SK-N-SH (cell line): ENCODE data around the gene CD79A. TPM values are rescaled to one million over a fixed set of nuclear protein-coding genes. Genes with fewer than 3 reads are reported as not detected.

Experiments used
- CTCF ChIA-PET: fragments of 300-600, 350-600 bp; formaldehyde crosslinking; extraction: SDS; loops from one replicate; lab custom pipeline; 2021; lab: Yijun Ruan, JAX
- POLR2A ChIA-PET: fragments of 350-600 bp; sonication (Branson Sonifier 250); formaldehyde crosslinking; extraction: SDS; loops from one replicate; lab custom pipeline; 2020; ENCODE audit warnings: antibody characterized with exemption, inconsistent platforms; lab: Yijun Ruan, JAX
- DNase-seq: peaks from one replicate; pipeline ENCODE4 v3.0.0; 2012
- H2AFZ ChIP-seq: fragments of 200-600 bp; sonication (generic); 2 replicates; pipeline ENCODE4 v1.8.1; 2016; ENCODE audit warnings: antibody characterized with exemption, mild to moderate bottlenecking, low read depth
- H3F3A ChIP-seq: fragments of 200-600 bp; sonication (generic); replicated peaks from 2 replicates; pipeline ENCODE3; 2016; ENCODE audit warnings: antibody characterized with exemption, mild to moderate bottlenecking; ENCODE audit not compliant: insufficient read depth
- H3K27ac ChIP-seq, 2 experiments: fragments of 200-500 bp in 1 of 2; fragments of 200-600 bp in 1 of 2; sonication (Bioruptor generic) in 1 of 2; sonication (generic), shearing (Covaris generic) in 1 of 2; 2 replicates each; pipeline versions ENCODE4 v1.5.1 to v1.6.1; 2014 to 2016; ENCODE audit warnings: low read depth in 2 of 2, inconsistent platforms in 1 of 2, low read length in 1 of 2, mild to moderate bottlenecking in 1 of 2, mixed read lengths in 1 of 2
- H3K27me3 ChIP-seq: fragments of 200-600 bp; sonication (generic), shearing (Covaris generic); 2 replicates; pipeline ENCODE4 v1.6.1; 2016; ENCODE audit warnings: mixed run types; ENCODE audit not compliant: insufficient read depth
- H3K36me3 ChIP-seq, 2 experiments: fragments of 200-500 bp in 1 of 2; fragments of 200-600 bp in 1 of 2; sonication (Bioruptor generic) in 1 of 2; sonication (generic) in 1 of 2; replicated peaks in 1 of 2; 2 replicates each; pipeline versions ENCODE3 to v1.5.1; 2014 to 2016; ENCODE audit warnings: low read length in 1 of 2, mild to moderate bottlenecking in 1 of 2; ENCODE audit not compliant: insufficient read depth in 2 of 2, control insufficient read depth in 1 of 2
- H3K4me1 ChIP-seq, 2 experiments: fragments of 200-500 bp in 1 of 2; fragments of 200-600 bp in 1 of 2; sonication (Bioruptor generic) in 1 of 2; sonication (generic), shearing (Covaris generic) in 1 of 2; 2 replicates each; pipeline versions ENCODE4 v1.5.1 to v1.6.1; 2014 to 2016; ENCODE audit warnings: low read depth in 1 of 2, low read length in 1 of 2, mixed run types in 1 of 2; ENCODE audit not compliant: insufficient read depth in 2 of 2, control insufficient read depth in 1 of 2
- H3K4me2 ChIP-seq: fragments of 200-600 bp; sonication (generic), shearing (Covaris generic); 2 replicates; pipeline ENCODE4 v1.6.1; 2017; ENCODE audit warnings: mixed run types
- H3K4me3 ChIP-seq, 2 experiments: fragments of 200-500 bp in 1 of 2; fragments of 200-600 bp in 1 of 2; sonication (Bioruptor generic) in 1 of 2; sonication (generic), shearing (Covaris generic) in 1 of 2; 2 replicates each; pipeline versions ENCODE4 v1.5.1 to v1.8.1; 2014 to 2016; ENCODE audit warnings: low read depth in 2 of 2, inconsistent platforms in 1 of 2, low read length in 1 of 2, mild to moderate bottlenecking in 1 of 2, mixed read lengths in 1 of 2, moderate library complexity in 1 of 2
- H3K79me2 ChIP-seq: fragments of 200-600 bp; sonication (generic); 2 replicates; pipeline ENCODE4 v1.8.1; 2017; ENCODE audit warnings: mild to moderate bottlenecking; ENCODE audit not compliant: insufficient read depth
- H3K9ac ChIP-seq: fragments of 200-600 bp; sonication (generic); 2 replicates; pipeline ENCODE4 v1.6.1; 2017; ENCODE audit warnings: mixed run types
- H3K9me2 ChIP-seq: fragments of 200-600 bp; sonication (generic); 2 replicates; pipeline ENCODE4 v1.6.1; 2017; ENCODE audit warnings: mixed run types
- H3K9me3 ChIP-seq: fragments of 200-600 bp; sonication (generic); 2 replicates; pipeline ENCODE4 v1.6.1; 2017; ENCODE audit warnings: mixed run types, mild to moderate bottlenecking, moderate library complexity
- H4K20me1 ChIP-seq: fragments of 200-600 bp; sonication (generic); 2 replicates; pipeline ENCODE4 v1.6.1; 2017; ENCODE audit warnings: mild to moderate bottlenecking, mixed run types; ENCODE audit not compliant: insufficient read depth
- EP300 ChIP-seq, 2 experiments: IDR thresholded peaks; 2 replicates each; pipeline versions ENCODE4 v1.4.0 to v1.6.1; 2012; ENCODE audit warnings: borderline replicate concordance in 1 of 2, low read depth in 1 of 2, low read length in 1 of 2
- FOXJ3 ChIP-seq: sonication (generic); formaldehyde crosslinking; IDR thresholded peaks from 2 replicates; pipeline ENCODE4 v1.5.1; 2020; ENCODE audit warnings: mild to moderate bottlenecking, missing genetic modification reagents
- FOXM1 ChIP-seq: IDR thresholded peaks from 2 replicates; pipeline ENCODE4 v1.4.0; 2012; ENCODE audit warnings: low read depth, mild to moderate bottlenecking
- GATA2 ChIP-seq: sonication (generic); formaldehyde crosslinking; IDR thresholded peaks from 2 replicates; pipeline ENCODE4 v1.5.0; 2020; ENCODE audit warnings: mild to moderate bottlenecking, missing genetic modification reagents
- IRF3 ChIP-seq: fragments of 150-350 bp; IDR thresholded peaks from 2 replicates; pipeline ENCODE4 v1.6.1; 2016; ENCODE audit warnings: mild to moderate bottlenecking, low read depth, low read length
- MXI1 ChIP-seq: IDR thresholded peaks from 2 replicates; pipeline ENCODE4 v1.6.1; 2012; ENCODE audit warnings: mild to moderate bottlenecking, low read depth, low read length, improper control_type of control experiment
- NFIC ChIP-seq: IDR thresholded peaks from 2 replicates; pipeline ENCODE4 v1.4.0; 2012; ENCODE audit warnings: borderline replicate concordance
- RAD21 ChIP-seq: IDR thresholded peaks from 2 replicates; pipeline ENCODE4 v1.6.1; 2012; ENCODE audit warnings: mild to moderate bottlenecking, low read length
- TCF12 ChIP-seq: IDR thresholded peaks from 2 replicates; pipeline ENCODE4 v1.4.0; 2012
- TEAD4 ChIP-seq: IDR thresholded peaks from 2 replicates; pipeline ENCODE4 v1.4.0; 2012; ENCODE audit warnings: mild to moderate bottlenecking, borderline replicate concordance; ENCODE audit not compliant: insufficient read depth
- YY1 ChIP-seq: IDR thresholded peaks from 2 replicates; pipeline ENCODE4 v1.4.0; 2012; ENCODE audit warnings: low read depth, mild to moderate bottlenecking
- WGBS: methylation state at CpG from one replicate; pipeline ENCODE4 v1.1.6; 2017; ENCODE audit warnings: low lambda C conversion rate; 5-methylcytosine and 5-hydroxymethylcytosine counted together
- polyA plus RNA-seq, 3 experiments: library from polyadenylated mRNA; depleted of rRNA; stranded (reverse); fragments of >200 nt; gene quantifications; 2 replicates each; pipeline ENCODE4 v1.2.3, GENCODE V29; 2012
- TF ChIP-seq, protein P1 (sequence below): IDR thresholded peaks from 2 replicates; pipeline ENCODE4 v1.4.0; 2012; ENCODE audit warnings: low read depth, borderline replicate concordance
- TF ChIP-seq, protein P2 (sequence below): IDR thresholded peaks from 2 replicates; pipeline ENCODE4 v1.4.0; 2012; ENCODE audit warnings: low read depth, borderline replicate concordance
- TF ChIP-seq, protein P3 (sequence below): fragments of 200-600 bp; sonication (generic); IDR thresholded peaks from 2 replicates; pipeline ENCODE4 v1.6.1; 2017; ENCODE audit warnings: antibody characterized with exemption, mild to moderate bottlenecking, moderate library complexity

CD79A gene
- polyA plus RNA-seq, 1 of the 3 experiments (the other 2 are of a cell fraction), result 0.20 TPM

- TF ChIP-seq, protein P1, sequence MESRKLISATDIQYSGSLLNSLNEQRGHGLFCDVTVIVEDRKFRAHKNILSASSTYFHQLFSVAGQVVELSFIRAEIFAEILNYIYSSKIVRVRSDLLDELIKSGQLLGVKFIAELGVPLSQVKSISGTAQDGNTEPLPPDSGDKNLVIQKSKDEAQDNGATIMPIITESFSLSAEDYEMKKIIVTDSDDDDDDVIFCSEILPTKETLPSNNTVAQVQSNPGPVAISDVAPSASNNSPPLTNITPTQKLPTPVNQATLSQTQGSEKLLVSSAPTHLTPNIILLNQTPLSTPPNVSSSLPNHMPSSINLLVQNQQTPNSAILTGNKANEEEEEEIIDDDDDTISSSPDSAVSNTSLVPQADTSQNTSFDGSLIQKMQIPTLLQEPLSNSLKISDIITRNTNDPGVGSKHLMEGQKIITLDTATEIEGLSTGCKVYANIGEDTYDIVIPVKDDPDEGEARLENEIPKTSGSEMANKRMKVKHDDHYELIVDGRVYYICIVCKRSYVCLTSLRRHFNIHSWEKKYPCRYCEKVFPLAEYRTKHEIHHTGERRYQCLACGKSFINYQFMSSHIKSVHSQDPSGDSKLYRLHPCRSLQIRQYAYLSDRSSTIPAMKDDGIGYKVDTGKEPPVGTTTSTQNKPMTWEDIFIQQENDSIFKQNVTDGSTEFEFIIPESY, result no peak
- TF ChIP-seq RAD21, result no peak
- no peak for TF ChIP-seq MXI1
These were observed 10.8 kb upstream of the CD79A start (continued) for GRCh38 chr19:41866284-41866683.

DNA sequence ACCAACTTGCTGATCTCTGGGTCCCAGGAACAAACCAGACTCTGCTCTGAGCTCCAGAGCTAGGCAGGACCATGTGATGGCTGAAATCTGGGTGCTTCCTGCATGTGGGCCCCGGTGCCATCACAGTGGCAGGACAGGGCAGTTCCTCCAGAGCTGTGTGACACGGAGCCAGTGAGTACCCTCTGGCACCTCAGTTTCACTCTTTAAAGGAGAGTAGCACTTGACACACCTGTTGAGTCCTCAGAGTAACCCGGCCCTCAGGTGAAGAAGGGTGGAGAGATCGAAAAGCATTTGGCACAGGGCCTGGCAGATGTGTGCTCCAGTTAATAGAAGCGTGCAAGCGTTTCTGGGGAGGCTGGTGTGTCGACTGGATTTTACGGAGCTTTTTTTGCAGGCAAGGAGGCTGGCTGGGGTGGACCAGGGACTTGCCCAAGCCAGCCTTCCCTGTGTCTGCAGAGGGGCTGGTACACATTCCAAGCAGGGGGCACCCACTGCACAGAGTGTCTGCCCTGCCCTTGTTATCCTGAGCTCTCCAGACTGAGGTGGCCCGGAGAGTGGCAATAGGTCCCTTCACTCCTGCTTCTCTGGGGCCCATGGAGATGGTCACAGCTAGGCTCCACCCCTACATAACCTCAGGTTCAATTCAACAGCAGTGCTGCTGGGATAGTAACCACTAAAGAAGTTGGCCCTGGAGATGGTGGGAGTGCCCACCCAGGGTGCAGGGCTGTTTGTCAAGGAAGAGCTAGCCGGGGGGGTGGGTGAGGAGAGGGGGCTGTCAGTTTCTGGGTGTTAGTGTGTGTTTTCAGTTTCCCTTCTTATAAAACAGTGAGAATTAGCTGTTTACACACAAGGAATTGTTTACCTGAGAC, 8.7 kb upstream of the CD79A start:
- H2AFZ ChIP-seq, result no peak overlapping the region
- POLR2A ChIA-PET, result no interaction called here
- no peak overlapping the region for H3K4me2 ChIP-seq
- H3K9ac ChIP-seq, result no peak overlapping the region
- H3K9me2 ChIP-seq, result no peaks in the 10 kb centered on the region
- H4K20me1 ChIP-seq, result peaks cover 100% of the 10 kb centered on the region
- no peaks in the 10 kb centered on the region for H3K27me3 ChIP-seq
- H3K9me3 ChIP-seq, result no peaks in the 10 kb centered on the region
- no peak for DNase-seq
- peaks cover 66 to 75% of the 10 kb centered on the region in 2 experiments for H3K36me3 ChIP-seq
- peaks cover 12 to 16% of the 10 kb centered on the region in 2 experiments; a peak in 2 of 4 replicates for H3K4me1 ChIP-seq
- TF ChIP-seq, protein P2, sequence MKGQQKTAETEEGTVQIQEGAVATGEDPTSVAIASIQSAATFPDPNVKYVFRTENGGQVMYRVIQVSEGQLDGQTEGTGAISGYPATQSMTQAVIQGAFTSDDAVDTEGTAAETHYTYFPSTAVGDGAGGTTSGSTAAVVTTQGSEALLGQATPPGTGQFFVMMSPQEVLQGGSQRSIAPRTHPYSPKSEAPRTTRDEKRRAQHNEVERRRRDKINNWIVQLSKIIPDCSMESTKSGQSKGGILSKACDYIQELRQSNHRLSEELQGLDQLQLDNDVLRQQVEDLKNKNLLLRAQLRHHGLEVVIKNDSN, result no peak
- TF ChIP-seq, all 33 proteins: peak for 0
- Histone ChIP-seq H3F3A (peaks cover 88% of the 10 kb centered on the region), H3K27ac (no peak overlapping the region), H3K4me3 (no peak overlapping the region), H3K79me2 (peaks cover 51% of the 10 kb centered on the region)
- WGBS, result 88% methylated on average over 8 of the region's 10 CpGs
- CTCF ChIA-PET, result interaction anchor here (1.0 to 1.4 kb wide), 3 partner anchors 33 to 89 kb away, joined by 3 to 8 read pairs (median 6); no protein-coding TSS in a partner anchor

DNA sequence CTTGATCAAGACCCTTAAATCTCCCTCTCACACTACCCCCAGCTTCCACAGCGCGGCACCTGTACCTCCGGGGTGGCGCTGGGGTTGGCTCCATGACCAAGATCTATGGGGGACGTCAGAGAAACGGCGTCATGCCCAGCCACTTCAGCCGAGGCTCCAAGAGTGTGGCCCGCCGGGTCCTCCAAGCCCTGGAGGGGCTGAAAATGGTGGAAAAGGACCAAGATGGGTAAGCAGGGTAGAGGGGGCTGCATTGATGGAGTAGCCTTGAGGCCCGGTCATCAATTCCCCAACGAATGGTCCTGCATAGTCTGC, 8.1 kb upstream of the CD79A start:
- H3K27ac ChIP-seq, result no peak overlapping the region
- no peak overlapping the region for H3K9ac ChIP-seq
- peaks cover 92% of the 10 kb centered on the region for H3F3A ChIP-seq
- no peak overlapping the region for H3K4me3 ChIP-seq
- ChIA-PET POLR2A (interaction anchor here (2.3 kb wide), 1 partner anchor 8 kb away, joined by 8 read pairs; the partner anchor contains the start of gene RPS19), CTCF (interaction anchor here (1.0 to 1.4 kb wide), 3 partner anchors 34 to 89 kb away, joined by 3 to 8 read pairs (median 6); no protein-coding TSS in a partner anchor)
- H3K4me1 ChIP-seq, result peaks cover 8 to 14% of the 10 kb centered on the region in 2 experiments; a peak in 2 of 4 replicates
- peaks cover 95% of the 10 kb centered on the region for H4K20me1 ChIP-seq
- H3K36me3 ChIP-seq, result peaks cover 60 to 69% of the 10 kb centered on the region in 2 experiments
- no peak for DNase-seq
- 93% methylated on average over 8 of the region's 12 CpGs for WGBS
- H3K9me2 ChIP-seq, result no peaks in the 10 kb centered on the region
- no peaks in the 10 kb centered on the region for H3K27me3 ChIP-seq
- no peak overlapping the region for H3K4me2 ChIP-seq
- peaks cover 46% of the 10 kb centered on the region for H3K79me2 ChIP-seq
- H2AFZ ChIP-seq, result no peak overlapping the region
- H3K9me3 ChIP-seq, result no peaks in the 10 kb centered on the region
- no peak for TF ChIP-seq FOXJ3 (CRISPR knock-in tag)
- TF ChIP-seq IRF3, result no peak
- TF ChIP-seq NFIC, result no peak
- TF ChIP-seq YY1, result no peak
- TF ChIP-seq, protein P3, sequence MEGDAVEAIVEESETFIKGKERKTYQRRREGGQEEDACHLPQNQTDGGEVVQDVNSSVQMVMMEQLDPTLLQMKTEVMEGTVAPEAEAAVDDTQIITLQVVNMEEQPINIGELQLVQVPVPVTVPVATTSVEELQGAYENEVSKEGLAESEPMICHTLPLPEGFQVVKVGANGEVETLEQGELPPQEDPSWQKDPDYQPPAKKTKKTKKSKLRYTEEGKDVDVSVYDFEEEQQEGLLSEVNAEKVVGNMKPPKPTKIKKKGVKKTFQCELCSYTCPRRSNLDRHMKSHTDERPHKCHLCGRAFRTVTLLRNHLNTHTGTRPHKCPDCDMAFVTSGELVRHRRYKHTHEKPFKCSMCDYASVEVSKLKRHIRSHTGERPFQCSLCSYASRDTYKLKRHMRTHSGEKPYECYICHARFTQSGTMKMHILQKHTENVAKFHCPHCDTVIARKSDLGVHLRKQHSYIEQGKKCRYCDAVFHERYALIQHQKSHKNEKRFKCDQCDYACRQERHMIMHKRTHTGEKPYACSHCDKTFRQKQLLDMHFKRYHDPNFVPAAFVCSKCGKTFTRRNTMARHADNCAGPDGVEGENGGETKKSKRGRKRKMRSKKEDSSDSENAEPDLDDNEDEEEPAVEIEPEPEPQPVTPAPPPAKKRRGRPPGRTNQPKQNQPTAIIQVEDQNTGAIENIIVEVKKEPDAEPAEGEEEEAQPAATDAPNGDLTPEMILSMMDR, result no peak
- TF ChIP-seq, protein P1, result no peak
- no peak for TF ChIP-seq EP300 (IDR thresholded peaks at IDR 0.05; ENCODE audit: borderline replicate concordance in 1 of 2, low read depth in 1 of 2, low read length in 1 of 2)
- TF ChIP-seq FOXM1, result no peak
- TF ChIP-seq TCF12, result no peak
- no peak for TF ChIP-seq TEAD4
- no peak for TF ChIP-seq GATA2 (CRISPR knock-in tag)
